OCI-LY3 (cell line): Measurements from ENCODE around the gene SMYD3.

Experiments
- H2AFZ ChIP-seq: fragments of 200-600, 300-600 bp; shearing (Covaris generic); 2 replicates; pipeline ENCODE4 v1.6.0; 2014; ENCODE audit warnings: antibody characterized with exemption, low read depth, low read length
- H3K27ac ChIP-seq: fragments of 200-600, 300-600 bp; sonication (generic); 2 replicates; pipeline ENCODE4 v1.5.1; 2014; ENCODE audit warnings: mild to moderate bottlenecking, low read length, moderate library complexity, mixed read lengths
- H3K27me3 ChIP-seq: fragments of 200-600, 300-600 bp; sonication (generic); 2 replicates; pipeline ENCODE4 v1.6.1; 2014; ENCODE audit warnings: low read depth, low read length, mixed read lengths
- H3K36me3 ChIP-seq: fragments of 200-600, 300-600 bp; sonication (generic); replicated peaks from 2 replicates; pipeline ENCODE3; 2014; ENCODE audit warnings: low read depth, low read length, mixed read lengths
- H3K4me1 ChIP-seq: fragments of 300-600, 200-600 bp; sonication (generic); 2 replicates; pipeline ENCODE4 v1.6.1; 2014; ENCODE audit warnings: low read length, mixed read lengths
- H3K4me2 ChIP-seq: fragments of 200-600, 300-600 bp; sonication (generic); 2 replicates; pipeline ENCODE4 v1.6.1; 2014; ENCODE audit warnings: low read length, mixed read lengths
- H3K4me3 ChIP-seq: fragments of 300-600, 200-600 bp; sonication (generic); 2 replicates; pipeline ENCODE4 v1.5.1; 2014; ENCODE audit warnings: antibody characterized with exemption, mild to moderate bottlenecking, low read length, moderate library complexity
- H3K79me2 ChIP-seq: fragments of 300-600, 200-600 bp; shearing (Covaris generic); 2 replicates; pipeline ENCODE4 v1.6.1; 2014; ENCODE audit warnings: mild to moderate bottlenecking, low read length, mixed read lengths
- H3K9ac ChIP-seq: fragments of 300-600, 200-600 bp; shearing (Covaris generic); 2 replicates; pipeline ENCODE4 v1.6.0; 2014; ENCODE audit warnings: mild to moderate bottlenecking, low read length, moderate library complexity
- H3K9me3 ChIP-seq: fragments of 200-600, 300-600 bp; shearing (Covaris generic); 2 replicates; pipeline ENCODE4 v1.6.1; 2014; ENCODE audit warnings: low read length, mixed read lengths; ENCODE audit not compliant: insufficient read depth
- H4K20me1 ChIP-seq: fragments of 200-600, 300-600 bp; sonication (generic); 2 replicates; pipeline ENCODE4 v1.6.1; 2016; ENCODE audit warnings: low read length, mixed read lengths; ENCODE audit not compliant: insufficient read depth
- EZH2phosphoT487 ChIP-seq: fragments of 200-600 bp; shearing (Covaris generic); IDR thresholded peaks from 2 replicates; pipeline ENCODE4 v1.6.1; 2018; ENCODE audit warnings: antibody characterized with exemption, mixed run types, low read depth
- TF ChIP-seq, protein P1 (sequence below): fragments of 200-600, 300-600 bp; sonication (generic); IDR thresholded peaks from 2 replicates; pipeline ENCODE4 v1.5.1; 2014; ENCODE audit warnings: antibody characterized with exemption, low read length, low read depth

Gene SMYD3

DNA sequence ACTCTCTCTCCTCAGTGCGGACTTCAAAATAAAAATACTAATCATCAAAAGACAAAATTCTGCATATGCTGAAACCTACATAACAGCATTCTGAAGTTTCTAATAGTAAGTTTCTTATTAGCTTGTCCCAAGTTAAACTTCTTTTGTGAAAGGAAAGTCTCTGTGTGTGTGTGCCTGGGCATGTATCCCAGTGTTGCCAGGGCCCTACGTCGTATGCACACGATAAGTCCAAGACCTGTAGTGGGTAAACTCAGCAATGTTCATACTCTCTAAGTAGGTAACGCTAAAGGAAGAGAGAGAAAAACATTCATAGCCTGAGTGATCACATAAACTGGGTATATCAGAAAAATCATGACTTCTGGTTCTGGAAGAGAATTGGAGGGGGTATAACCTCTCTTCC lies 465.7 kb downstream of the SMYD3 start:
- Histone ChIP-seq H3K9me3 (no peaks in the 10 kb centered on the region), H3K4me2 (no peak overlapping the region), H3K36me3 (no peaks in the 10 kb centered on the region), H4K20me1 (no peaks in the 10 kb centered on the region), H3K4me3 (no peak overlapping the region), H2AFZ (no peak overlapping the region), H3K79me2 (no peaks in the 10 kb centered on the region), H3K27me3 (no peaks in the 10 kb centered on the region), H3K9ac (no peak overlapping the region), H3K4me1 (no peaks in the 10 kb centered on the region), H3K27ac (no peak overlapping the region)
- no peak for TF ChIP-seq EZH2phosphoT487
- TF ChIP-seq, protein P1, sequence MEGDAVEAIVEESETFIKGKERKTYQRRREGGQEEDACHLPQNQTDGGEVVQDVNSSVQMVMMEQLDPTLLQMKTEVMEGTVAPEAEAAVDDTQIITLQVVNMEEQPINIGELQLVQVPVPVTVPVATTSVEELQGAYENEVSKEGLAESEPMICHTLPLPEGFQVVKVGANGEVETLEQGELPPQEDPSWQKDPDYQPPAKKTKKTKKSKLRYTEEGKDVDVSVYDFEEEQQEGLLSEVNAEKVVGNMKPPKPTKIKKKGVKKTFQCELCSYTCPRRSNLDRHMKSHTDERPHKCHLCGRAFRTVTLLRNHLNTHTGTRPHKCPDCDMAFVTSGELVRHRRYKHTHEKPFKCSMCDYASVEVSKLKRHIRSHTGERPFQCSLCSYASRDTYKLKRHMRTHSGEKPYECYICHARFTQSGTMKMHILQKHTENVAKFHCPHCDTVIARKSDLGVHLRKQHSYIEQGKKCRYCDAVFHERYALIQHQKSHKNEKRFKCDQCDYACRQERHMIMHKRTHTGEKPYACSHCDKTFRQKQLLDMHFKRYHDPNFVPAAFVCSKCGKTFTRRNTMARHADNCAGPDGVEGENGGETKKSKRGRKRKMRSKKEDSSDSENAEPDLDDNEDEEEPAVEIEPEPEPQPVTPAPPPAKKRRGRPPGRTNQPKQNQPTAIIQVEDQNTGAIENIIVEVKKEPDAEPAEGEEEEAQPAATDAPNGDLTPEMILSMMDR = no peak

DNA sequence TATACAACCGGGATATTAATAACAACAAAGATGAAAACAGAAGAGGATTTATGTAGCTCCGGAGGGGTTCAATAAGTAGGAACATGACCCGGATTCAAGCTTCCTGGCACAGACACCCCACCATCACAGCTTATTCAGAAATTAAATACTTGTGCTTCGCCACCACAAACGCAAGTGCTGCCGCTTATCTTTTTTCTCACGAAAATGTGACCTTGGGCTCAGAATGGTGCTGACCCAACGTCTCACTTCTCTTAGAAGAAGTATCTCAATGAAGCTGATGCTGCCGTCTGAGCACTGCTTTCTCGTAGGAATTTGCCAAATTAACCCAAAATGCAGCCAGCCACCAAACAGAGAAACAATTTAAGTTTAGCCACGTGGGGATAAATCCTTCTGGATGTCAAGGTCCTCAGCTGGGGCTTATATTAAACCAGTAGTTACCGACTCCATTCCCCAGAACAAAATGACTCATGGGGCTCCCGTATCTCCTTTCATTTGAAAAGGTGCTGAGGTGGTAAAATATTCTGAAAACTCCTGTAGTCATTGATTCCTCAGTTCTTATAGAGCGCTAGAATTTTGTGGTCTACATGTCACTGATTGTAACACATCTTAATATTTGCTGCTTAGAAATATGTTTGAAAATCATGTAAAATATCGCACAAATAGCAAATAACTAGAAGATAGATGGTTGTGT lies 466.7 kb downstream of the SMYD3 start:
- Histone ChIP-seq H4K20me1 (no peaks in the 10 kb centered on the region), H3K4me3 (no peak overlapping the region), H3K4me2 (no peak overlapping the region), H3K79me2 (no peaks in the 10 kb centered on the region), H3K27me3 (no peaks in the 10 kb centered on the region), H3K27ac (no peak overlapping the region), H3K36me3 (no peaks in the 10 kb centered on the region), H3K9me3 (no peaks in the 10 kb centered on the region), H3K9ac (no peak overlapping the region), H3K4me1 (no peaks in the 10 kb centered on the region), H2AFZ (no peak overlapping the region)
- TF ChIP-seq, protein P1 = no peak
- TF ChIP-seq EZH2phosphoT487 = no peak

GRCh38 chr1:246039584-246039983 lies 467.5 kb downstream of the SMYD3 start:
- Histone ChIP-seq H3K4me3 (no peak overlapping the region), H3K36me3 (no peaks in the 10 kb centered on the region), H3K9ac (no peak overlapping the region), H3K4me1 (no peaks in the 10 kb centered on the region), H2AFZ (no peak overlapping the region), H3K4me2 (no peak overlapping the region), H3K27me3 (no peaks in the 10 kb centered on the region), H3K79me2 (no peaks in the 10 kb centered on the region), H3K9me3 (no peaks in the 10 kb centered on the region), H4K20me1 (no peaks in the 10 kb centered on the region), H3K27ac (no peak overlapping the region)
- TF ChIP-seq EZH2phosphoT487 = no peak
- TF ChIP-seq, protein P1 = no peak

GRCh38 chr1:246037832-246038231 lies 469.2 kb downstream of the SMYD3 start:
- Histone ChIP-seq H3K4me3 (no peak overlapping the region), H3K27me3 (no peaks in the 10 kb centered on the region), H3K4me2 (no peak overlapping the region), H3K4me1 (no peaks in the 10 kb centered on the region), H3K9ac (no peak overlapping the region), H4K20me1 (no peaks in the 10 kb centered on the region), H3K36me3 (no peaks in the 10 kb centered on the region), H3K9me3 (no peaks in the 10 kb centered on the region), H3K79me2 (no peaks in the 10 kb centered on the region), H3K27ac (no peak overlapping the region), H2AFZ (no peak overlapping the region)
- TF ChIP-seq EZH2phosphoT487 = no peak
- TF ChIP-seq, protein P1 = no peak
